Skin epidermis (tissue), 12 donors: ENCODE measurements around the gene SLC25A29.

Experiments used
- H3K27ac ChIP-seq, 21 experiments: fragments of 200-600 bp; sonication (generic) in 11 of 21; one replicate each; pipeline ENCODE4 v1.5.0; 2020; ENCODE audit warnings: mild to moderate bottlenecking in 3 of 21, inconsistent platforms in 2 of 21, moderate library complexity in 2 of 21
- H3K4me3 ChIP-seq, 7 experiments: fragments of 200-600 bp; sonication (generic) in 2 of 7; one replicate each; pipeline ENCODE4 v1.5.0; 2020; ENCODE audit warnings: inconsistent platforms in 2 of 7, mild to moderate bottlenecking in 2 of 7, moderate library complexity in 1 of 7

Gene SLC25A29

DNA sequence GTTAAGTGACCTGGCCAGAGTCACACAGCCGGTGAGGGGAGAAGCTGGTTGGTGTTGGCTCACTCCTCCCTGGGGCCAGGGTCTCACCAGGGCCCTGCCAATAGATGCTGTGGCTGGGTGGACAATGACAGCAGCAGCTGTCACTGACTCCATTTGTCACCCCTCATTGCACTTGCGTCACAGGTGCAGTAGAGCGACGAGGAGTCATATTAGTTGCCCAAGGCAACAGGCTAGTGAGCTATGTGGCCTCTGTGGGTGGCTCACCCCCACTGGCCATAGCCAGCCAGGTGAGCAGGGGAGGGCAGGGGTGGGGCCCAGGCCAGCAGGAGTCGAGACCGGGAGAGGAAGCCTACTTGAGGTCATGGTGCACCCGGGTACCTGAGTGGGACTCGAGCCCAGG, 26.6 kb upstream of the SLC25A29 start:
- Histone ChIP-seq H3K4me3 (no peak overlapping the region), H3K27ac (no peak overlapping the region)

GRCh38 chr14:100332071-100332639, 25.9 kb upstream of the SLC25A29 start:
- H3K27ac ChIP-seq = no peak overlapping the region

GRCh38 chr14:100330388-100330931, 24.2 kb upstream of the SLC25A29 start:
- Histone ChIP-seq H3K27ac (no peak overlapping the region), H3K4me3 (no peak overlapping the region)

More at GRCh38 chr14:100332071-100332639, 25.9 kb upstream of the SLC25A29 start:
- no peak overlapping the region for H3K4me3 ChIP-seq

- Histone ChIP-seq H3K27ac (no peak overlapping the region), H3K4me3 (no peak overlapping the region)
Measured at GRCh38 chr14:100330007-100330344, 23.7 kb upstream of the SLC25A29 start.

DNA sequence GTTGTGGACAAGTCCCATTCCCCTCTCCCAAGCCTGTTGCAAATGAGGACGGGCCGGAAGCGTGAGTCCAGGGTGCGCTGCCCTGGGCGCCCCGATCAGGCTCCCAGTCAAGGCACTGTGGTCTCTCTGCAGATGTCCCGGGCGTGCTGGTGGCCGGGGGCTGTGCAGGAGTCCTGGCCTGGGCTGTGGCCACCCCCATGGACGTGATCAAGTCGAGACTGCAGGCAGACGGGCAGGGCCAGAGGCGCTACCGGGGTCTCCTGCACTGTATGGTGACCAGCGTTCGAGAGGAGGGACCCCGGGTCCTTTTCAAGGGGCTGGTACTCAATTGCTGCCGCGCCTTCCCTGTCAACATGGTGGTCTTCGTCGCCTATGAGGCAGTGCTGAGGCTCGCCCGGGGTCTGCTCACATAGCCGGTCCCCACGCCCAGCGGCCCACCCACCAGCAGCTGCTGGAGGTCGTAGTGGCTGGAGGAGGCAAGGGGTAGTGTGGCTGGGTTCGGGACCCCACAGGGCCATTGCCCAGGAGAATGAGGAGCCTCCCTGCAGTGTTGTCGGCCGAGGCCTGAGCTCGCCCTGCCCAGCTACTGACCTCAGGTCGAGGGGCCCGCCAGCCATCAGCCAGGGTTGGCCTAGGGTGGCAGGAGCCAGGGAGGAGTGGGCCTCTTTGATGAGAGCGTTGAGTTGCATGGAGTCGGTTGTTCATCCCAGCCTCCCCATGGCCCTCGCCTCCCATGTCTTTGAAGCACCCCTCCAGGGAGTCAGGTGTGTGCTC, 23.2 kb upstream of the SLC25A29 start:
- Histone ChIP-seq H3K27ac (no peak overlapping the region), H3K4me3 (no peak overlapping the region)

DNA sequence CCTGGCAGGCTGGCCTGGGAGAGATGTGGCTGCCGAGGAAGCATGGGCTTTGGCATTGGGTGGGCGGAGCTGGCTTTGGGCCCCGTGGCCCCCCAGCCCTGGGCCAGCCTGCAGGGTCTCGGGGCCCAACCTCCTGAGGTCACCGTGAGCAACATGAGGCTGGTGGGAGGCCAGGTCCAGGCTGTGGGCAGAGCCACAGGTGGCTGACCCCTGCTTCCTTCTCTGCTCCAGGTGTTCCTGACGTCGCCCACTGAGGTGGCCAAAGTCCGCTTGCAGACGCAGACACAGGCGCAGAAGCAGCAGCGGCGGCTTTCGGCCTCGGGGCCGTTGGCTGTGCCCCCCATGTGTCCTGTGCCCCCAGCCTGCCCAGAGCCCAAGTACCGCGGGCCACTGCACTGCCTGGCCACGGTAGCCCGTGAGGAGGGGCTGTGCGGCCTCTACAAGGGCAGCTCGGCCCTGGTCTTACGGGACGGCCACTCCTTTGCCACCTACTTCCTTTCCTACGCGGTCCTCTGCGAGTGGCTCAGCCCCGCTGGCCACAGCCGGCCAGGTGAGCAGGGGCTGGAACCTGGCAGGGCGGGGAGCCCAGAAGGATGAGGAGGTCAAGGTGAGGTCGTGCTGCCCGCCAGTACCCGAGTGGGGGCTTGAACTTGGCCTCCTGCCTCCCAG, 22.4 kb upstream of the SLC25A29 start:
- Histone ChIP-seq H3K27ac (no peak overlapping the region), H3K4me3 (no peak overlapping the region)

DNA sequence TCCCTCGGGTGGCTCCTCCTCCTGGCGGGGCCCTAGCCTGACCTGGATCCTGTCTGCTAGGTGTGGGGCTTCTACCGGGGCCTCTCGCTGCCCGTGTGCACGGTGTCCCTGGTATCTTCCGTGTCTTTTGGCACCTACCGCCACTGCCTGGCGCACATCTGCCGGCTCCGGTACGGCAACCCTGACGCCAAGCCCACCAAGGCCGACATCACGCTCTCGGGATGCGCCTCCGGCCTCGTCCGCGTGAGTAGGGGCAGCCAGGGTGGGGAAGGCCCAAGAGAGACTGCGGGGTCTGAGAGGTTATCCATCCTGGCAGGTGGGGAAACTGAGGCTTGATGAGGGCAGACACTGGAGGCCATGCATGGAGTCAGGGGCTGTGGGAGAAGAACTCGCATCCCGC, 20.9 kb upstream of the SLC25A29 start:
- Histone ChIP-seq H3K27ac (no peak overlapping the region), H3K4me3 (no peak overlapping the region)

- no peak overlapping the region for H3K4me3 ChIP-seq
- H3K27ac ChIP-seq = no peak overlapping the region
Measured at GRCh38 chr14:100325958-100326357, 19.7 kb upstream of the SLC25A29 start.

GRCh38 chr14:100325231-100325632, 19.0 kb upstream of the SLC25A29 start:
- Histone ChIP-seq H3K4me3 (no peak overlapping the region), H3K27ac (no peak overlapping the region)

- H3K4me3 ChIP-seq = no peak overlapping the region
- no peak overlapping the region for H3K27ac ChIP-seq
Measured at GRCh38 chr14:100323942-100324307, 17.7 kb upstream of the SLC25A29 start.

DNA sequence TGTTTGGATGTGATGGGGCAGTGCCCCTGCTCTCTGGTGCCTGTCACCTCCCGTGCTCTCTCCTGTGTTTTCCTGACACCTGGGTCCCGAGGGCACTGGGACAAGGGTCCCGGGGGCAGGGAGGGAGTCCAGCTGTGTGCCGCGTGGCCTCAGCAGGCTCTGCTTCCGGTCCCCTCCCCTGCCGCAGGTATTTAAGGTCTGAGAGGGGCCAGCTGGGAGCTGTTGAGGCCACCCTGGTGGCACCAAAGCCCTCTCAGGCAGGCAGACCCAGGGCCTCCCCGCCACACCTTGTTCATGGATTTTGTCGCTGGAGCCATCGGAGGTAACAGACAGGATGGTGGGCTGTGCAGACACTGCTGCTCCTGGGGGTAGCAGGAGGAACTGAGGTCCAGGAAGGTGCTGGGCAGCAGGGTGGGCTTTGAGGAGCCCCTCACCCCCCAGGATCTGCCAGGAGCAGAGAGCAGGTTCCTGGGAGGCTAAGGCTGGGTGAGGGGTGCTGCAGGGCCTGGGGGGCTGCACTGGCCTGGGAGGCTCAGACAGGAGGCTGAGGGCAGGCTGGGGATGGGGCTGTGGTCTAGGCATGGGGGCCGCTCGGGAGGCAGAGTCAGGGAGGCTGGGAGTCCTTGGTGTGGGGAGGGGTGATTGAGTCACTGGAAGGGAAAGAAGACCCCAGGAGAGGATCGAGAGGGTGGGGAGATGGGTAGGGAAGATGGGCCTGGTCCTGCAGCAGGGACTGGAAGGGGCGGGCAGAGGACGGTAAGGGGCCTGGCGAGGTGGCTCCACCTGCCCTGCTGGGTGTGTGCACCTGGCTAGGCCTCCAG, 17.1 kb upstream of the SLC25A29 start, which contains the start of gene SLC25A47:
Gene SLC25A47, plus strand, starts transcription at position 219 of the 821 bp plus-strand sequence. Its CDS starts 76 bp downstream, at position 295.
- no peak within 1 kb of the TSS for H3K27ac ChIP-seq

GRCh38 chr14:100322138-100322957, 16.1 kb upstream of the SLC25A29 start:
- H3K4me3 ChIP-seq = no peak overlapping the region
- no peak overlapping the region for H3K27ac ChIP-seq

More for the DNA sequence above, 17.1 kb upstream of the SLC25A29 start, which contains the start of gene SLC25A47:
- H3K4me3 ChIP-seq = no peak within 1 kb of the TSS

- Histone ChIP-seq H3K27ac (no peak overlapping the region), H3K4me3 (no peak overlapping the region)
Measured at GRCh38 chr14:100321473-100322137, 15.4 kb upstream of the SLC25A29 start.

DNA sequence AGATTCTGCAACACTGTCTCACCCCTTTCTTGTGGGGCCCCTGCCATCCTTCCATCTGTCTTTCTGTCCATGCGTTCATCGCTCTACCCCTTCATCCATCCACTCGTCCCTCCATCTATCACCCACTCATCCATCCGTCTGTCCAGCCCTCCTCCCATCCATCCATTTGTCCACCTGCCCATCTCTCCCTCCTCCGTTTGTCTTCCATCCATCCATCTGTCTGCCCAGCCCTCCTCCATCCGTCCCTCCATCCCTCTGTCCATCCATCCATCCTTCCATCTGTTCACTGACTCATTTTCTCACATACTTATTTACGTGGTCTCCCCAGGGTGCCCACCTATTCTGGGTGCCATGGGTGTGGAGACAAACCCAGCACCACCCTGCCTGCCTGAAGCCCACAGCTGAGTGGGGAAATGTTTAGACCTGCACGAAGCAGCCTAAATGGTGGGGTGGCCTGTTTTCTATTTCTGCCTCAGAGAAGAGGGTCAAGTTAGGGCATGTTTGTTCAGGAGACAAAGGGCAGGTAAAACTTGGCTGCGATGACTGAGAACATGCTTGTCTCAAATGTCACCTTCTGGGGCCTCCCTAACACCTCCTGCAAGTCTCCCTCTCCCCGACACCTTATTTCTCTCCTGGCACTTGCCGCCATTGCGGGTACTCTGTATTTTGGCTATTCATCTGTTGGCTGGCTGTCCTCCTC, 14.1 kb upstream of the SLC25A29 start:
- Histone ChIP-seq H3K27ac (no peak overlapping the region), H3K4me3 (no peak overlapping the region)

DNA sequence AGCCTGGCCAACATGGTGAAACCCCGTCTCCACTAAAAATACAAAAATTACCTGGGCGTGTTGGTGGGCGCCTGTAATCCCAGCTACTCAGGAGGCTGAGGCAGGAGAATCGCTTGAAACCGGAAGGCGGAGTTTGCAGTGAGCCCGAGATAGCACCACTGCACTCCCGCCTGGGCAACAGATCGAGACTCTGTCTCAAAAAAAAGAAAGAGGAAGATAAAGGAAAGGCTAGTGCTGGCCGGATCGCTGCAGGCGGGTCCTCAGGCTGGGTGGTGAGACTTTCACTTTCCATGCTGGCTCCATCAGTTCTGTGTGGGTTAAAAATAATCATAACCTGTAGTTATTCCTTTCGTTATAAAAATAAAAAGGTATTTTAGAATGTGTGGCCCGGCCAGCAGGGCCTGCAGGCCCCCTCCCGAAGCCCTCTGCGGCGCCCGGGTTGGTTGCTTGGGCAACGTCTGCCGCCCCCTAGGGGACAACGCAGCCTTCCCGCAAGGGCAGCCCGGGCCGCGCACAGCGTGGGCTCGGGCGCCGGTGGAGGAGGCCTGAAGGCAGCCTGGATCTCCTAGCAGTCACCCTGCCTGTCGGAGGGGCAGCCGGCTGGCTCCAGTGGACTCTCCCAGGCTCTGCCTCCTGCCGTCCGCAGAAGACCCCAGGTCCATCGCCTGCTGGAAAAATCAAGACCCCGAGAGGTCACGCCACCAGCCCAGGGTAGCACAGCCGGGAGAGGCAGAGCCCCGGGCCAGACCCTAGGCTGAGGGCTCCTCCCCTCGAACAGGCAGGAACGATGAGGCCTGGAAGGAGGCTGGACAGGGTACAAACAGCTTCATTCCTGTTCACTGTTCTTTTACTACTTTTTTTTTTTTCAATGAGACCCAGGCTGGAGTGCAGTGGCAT, 11.9 kb upstream of the SLC25A29 start:
- peak overlapping the region; percentile 19 to 25 (median 22) for H3K4me3 ChIP-seq
- peak overlapping the region in 11 of 21 experiments; percentile 1 to 67 (median 32) for H3K27ac ChIP-seq

GRCh38 chr14:100317389-100317788, 11.1 kb upstream of the SLC25A29 start:
- Histone ChIP-seq H3K27ac (peak overlapping the region in 4 of 21 experiments; percentile 3 to 65 (median 11)), H3K4me3 (no peak overlapping the region)

DNA sequence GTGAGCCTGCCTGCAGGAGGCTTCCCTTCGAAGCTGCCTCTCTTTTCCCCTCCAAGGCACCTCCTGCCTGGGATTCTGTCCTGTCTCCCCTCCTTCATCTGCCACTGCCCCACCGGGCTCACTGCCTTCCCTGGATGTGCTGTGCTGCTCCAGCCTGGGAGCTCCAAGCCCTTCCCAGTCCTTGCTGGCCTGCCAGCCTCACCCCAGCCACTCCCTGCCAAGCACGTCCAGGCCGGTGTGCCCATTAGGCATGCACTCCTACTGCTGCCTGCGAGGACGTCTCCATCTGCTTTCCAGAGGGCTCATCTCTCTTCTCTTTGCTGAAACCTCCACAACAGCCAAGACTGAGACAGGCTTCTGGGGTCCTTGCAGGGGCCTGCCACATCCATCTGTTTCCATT, 8.5 kb upstream of the SLC25A29 start:
- no peak overlapping the region for H3K4me3 ChIP-seq
- H3K27ac ChIP-seq = peak overlapping the region in 1 of 21 experiments; percentile 38
